ENCODE data around the gene FCGR3B. TPM values are rescaled to one million over a fixed set of nuclear protein-coding genes. Genes with fewer than 3 reads are reported as not detected.
"Not testable (repeated sequence)": the region's sequence is repeated elsewhere in the genome, so short reads cannot be mapped to it uniquely, and the experiment has no call there.

Gene FCGR3B
- total RNA-seq, 1 donor from 2014 or later: 20.7 TPM

DNA sequence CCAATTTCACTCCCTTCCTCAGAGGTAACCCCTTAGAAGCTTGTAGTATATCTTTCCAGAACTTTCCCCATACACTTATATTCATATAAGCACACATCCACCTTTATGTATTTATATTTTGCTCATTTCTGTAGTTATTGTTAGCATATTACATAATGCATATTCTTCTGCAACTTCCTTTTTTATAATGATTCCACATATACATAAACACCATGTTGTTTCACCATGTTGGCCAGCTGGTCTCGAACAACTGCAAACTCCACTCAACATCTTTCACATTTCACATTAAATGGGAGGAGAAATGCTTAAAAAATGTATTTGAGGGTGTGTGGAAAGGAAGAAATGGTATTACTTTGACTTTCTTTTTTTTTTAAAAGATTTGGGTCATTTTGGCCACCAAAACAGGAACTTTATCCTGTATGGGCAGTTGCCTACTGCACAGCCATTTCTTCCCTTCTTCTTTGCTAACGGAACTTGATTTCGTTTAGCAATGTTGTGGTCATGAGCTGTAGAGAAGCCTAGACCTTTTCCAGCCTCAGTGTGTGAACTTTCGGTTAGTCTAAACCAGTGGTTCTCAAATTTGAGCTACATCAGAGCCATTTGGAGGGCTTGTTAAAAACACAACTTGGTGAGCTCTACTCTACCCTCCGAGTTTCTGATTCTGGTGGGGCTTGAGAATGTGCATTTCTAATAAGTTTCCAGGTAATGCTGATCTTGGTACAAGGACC lies 12.7 kb upstream of the FCGR3B start:
- peak; percentile 77 for ATAC-seq
- DNase-seq (ENCODE audit: low spot score); intact Hi-C loops (cut with DNase I): not testable (repeated sequence)

DNA sequence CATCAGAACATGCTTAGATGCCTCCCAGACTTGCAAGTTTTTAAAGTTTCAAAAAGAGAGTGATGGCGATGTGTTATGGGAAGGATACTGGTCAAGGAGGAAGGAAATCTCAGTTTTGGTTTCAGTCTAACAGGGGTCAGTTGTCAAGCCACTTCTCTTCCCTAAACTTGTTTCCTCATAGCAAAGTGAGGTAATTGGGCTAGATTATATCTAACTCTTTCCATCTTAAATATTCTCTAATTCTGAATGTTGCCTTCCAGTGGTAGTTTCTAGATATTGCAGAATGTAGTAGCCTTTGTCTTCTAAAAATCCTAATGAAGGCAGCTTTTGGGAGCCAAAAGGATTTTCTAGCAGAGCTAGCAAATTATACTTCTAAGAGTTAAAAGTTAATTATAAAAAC lies 11.7 kb upstream of the FCGR3B start:
- intact Hi-C loops (cut with DNase I); DNase-seq (ENCODE audit: low spot score): not testable (repeated sequence)
- peak; percentile 80 for ATAC-seq

DNA sequence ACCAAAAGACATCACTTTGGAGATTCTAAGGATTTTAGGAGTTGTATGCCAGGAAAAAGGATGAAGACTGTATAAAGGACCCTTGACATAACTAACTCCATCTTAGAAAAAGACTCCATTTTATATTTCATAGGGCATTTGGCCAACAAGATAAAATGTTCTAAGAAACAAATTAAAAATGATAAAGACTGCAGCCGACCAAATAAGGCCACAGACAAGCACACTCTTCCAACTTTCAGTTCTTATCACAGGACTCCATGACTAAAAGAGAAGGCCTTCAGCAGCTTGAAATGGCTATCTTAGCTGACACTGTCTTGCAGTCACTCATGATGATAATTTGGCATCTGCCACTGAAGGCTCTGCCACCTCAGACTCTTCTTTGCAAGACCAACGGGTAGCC lies 8.2 kb upstream of the FCGR3B start:
- ATAC-seq; intact Hi-C loops (cut with DNase I); DNase-seq (ENCODE audit: low spot score): not testable (repeated sequence)

DNA sequence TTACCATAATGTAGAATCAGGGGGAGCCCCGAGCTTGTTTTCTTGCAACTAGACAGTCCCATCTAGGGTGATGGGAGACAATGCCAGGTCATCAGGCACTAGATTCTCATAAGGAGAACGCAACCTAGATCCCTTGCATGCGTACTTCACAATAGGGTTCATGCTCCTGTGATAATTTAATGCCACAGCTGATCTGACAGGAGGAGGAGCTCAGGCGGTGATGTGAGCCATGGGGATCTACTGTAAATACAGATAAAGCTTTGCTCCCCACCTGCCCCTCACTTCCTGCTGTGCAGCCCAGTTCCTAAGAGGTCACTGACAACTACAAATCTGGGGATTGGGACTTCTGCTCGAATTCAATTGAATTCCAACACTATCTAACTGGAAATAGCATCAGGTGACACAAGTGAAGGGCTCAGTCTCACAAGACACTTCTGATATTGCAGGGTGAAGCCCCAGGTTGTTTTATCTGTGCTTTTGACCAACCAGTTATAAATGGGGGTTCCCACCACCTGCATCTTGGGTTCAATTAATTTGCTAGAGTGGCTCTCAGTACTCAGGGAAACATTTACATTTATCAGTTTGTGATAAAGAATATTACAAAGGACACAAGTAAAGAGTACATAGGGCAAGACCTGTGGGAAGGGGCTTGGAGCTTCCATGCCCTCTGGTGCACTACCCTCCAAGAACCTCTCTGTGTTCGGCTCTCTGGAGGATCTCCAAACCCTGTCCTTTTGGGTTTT lies 7.4 kb upstream of the FCGR3B start:
- DNase-seq (ENCODE audit: low spot score); intact Hi-C loops (cut with DNase I); ATAC-seq: not testable (repeated sequence)

DNA sequence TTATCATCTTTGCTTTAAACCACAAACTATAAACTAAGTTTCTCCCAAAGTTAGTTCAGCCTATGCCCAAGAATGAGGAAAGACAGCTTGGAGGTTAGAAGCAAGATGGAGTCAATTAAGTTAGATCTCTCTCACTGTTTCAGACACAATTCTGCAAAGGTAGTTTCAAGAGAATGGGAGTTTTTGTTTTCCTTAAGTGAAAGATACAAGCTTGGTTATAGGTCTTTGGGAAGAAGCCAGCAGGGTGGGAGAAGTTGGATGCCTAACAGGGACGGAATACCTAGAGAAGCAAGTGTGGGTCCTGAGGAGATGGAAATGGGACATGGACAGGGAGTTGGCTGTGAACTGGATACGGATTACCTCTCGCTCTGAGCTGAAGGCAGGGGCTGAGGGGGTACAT lies 6.0 kb upstream of the FCGR3B start:
- DNase-seq (ENCODE audit: low spot score); intact Hi-C loops (cut with DNase I); ATAC-seq: not testable (repeated sequence)

DNA sequence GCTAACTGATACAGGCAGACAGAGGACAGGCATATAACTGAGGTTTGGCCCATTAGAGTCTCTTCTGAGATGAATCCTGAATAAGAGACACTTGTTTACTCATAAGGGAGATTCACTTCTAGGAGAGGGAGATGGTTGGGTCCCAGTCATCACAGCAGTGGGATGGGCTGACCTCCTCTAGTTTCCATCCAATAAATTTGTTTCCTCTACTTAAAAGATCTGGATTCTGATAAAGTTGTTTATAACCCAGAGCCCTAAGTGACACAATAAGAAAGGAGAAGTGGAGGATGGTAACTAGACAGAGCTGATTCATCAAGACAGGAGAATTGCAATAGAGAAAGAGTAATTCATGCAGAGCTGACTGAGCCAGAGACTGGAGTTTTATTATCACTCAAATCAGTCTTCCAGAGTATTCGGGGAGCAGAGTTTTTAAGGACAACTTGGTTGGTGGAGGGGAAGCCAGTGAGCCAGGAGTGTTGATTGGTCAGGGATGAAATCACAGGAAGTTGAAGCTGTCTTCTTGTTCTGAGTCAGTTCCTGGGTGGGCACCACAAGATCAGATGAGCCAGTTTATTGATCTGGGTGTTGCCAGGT lies 5.3 kb upstream of the FCGR3B start:
- intact Hi-C loops (cut with DNase I); DNase-seq (ENCODE audit: low spot score): not testable (repeated sequence)
- ATAC-seq: peak; percentile 57

DNA sequence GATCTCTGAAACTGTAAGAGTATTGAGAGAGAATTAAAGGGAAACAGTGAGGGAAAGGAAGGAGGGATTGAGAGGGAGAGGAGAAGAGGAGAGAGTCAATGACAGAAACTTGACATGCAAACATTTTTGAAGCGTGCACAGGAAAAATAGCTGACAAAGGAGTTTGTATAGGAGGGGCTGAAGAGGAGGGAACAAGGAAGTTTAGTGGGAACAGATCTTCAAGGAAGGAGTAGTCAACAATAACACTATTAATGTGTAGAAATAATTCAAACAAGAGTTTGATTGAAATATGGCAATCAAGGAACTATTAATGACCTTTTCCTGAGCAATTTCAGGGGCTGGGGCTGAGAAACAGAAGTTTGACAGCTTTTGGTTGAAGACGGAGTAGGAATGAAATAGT lies 4.0 kb upstream of the FCGR3B start:
- ATAC-seq; intact Hi-C loops (cut with DNase I); DNase-seq (ENCODE audit: low spot score): not testable (repeated sequence)

DNA sequence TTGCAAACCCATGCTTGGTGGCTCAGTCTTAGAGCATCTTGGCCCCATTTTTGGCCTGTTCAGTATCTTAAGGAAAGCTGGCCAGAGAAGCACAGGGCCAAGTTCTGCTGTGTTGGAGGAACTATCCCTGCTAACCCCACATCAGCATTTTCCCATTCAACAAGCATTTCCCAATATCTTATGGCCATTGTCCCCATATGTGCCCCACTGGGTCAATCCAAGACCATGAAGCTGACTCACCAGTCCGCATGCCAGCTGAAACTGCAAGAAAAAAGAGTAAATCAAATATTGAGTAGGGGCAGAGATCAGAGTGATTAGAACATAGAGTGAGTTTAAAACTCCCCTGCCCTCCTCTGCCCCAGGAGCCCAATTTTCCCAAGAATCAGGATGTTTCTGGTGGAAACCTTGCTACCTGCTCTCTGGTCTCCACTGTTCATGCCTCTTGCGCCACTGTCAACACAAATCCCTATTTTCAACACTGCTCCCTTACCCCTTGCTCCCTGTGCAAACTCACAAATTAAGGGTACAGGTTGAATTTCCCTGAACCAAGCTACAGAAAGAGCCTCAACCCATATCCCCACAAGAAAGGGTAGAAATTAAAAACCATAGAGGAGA lies 741 bp downstream of the FCGR3B start:
- intact Hi-C loops (cut with DNase I); DNase-seq (ENCODE audit: low spot score): not testable (repeated sequence)
- ATAC-seq: peak; percentile 28

DNA sequence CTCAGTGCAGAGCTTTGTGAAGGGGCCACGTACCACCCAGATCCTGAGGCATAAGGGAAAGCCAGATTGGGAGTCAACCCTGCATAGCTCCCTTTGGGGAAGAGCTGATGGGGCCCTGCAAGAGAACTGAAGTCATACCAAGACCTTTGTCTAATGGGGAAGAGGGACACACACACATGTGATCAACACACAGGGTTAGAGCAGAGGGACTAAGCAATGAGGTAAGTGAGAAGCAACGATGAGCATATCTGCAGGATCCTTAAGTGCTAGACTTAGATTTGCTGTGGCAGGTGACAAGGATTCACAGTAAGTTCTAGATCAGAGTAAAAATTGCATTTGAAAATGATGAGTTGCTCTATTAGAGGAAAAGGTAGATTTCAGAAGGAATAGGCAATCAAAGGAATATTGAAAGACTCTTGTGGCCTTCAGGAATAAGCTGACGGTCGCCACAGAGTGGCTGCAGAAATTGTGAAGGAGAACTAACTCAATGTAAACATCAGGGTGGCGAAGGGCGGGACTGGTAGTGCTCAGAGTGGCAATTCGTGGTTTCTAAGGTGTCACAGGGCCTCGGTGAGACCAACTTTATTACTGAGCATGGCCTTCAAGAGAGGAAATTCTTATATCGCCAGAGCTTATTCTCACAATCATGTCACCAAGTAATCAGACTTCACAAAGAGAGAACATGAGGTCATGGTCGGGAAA lies 4.4 kb downstream of the FCGR3B start:
- DNase-seq (ENCODE audit: low spot score); ATAC-seq; intact Hi-C loops (cut with DNase I): not testable (repeated sequence)

DNA sequence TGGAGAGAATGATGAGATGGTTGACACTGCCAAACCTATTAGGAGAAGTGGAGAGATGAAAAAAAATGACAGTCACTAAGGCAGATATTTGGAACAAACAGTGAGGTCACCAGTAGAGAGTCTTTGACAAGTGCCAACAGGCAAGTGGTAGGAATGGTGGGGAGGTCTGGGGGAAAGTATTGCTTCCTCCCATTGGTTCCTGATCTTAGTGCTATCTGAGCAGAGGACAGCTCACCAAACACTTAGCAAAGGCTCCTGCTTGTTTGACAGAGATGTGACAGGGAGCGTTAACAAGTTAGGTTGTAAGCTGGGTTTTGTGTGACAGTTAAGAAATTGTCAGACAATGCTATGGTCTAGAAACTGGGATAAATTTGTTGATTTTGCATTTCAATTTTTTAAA lies 6.4 kb downstream of the FCGR3B start:
- intact Hi-C loops (cut with DNase I); ATAC-seq: not testable (repeated sequence)

DNA sequence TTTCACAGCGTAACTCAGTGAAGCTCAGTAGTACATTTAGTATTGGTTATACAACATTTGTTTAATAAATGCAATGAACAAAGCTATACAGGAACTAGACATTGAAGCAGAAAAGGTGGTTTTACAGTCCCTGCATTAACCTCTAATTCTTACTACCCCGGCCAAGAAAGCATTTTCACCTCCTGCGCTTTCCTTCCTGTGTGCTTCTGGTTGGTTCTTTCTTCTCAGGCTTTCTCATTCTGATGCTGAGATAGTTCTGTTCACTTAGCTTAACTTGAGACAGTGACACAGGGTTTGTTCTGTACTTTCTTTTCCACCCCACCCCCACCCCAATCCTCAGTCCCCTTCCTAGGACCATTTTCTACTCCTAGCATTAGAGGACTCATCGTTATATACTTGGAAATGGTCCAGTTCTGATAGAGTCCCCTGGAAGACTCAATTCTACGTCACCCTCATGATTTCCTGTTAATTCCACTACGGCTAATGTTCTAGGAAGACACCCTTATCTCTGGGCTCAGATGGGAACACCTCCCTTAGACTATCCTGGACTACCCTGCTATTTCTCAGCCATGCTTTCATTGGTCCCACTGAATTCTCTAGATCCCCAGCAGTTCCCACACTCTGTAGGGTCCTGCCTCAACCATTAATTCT lies 7.5 kb downstream of the FCGR3B start:
- ATAC-seq; intact Hi-C loops (cut with DNase I); DNase-seq (ENCODE audit: low spot score): not testable (repeated sequence)

More for the DNA sequence above, 6.4 kb downstream of the FCGR3B start:
- DNase-seq (ENCODE audit: low spot score): not testable (repeated sequence)

DNA sequence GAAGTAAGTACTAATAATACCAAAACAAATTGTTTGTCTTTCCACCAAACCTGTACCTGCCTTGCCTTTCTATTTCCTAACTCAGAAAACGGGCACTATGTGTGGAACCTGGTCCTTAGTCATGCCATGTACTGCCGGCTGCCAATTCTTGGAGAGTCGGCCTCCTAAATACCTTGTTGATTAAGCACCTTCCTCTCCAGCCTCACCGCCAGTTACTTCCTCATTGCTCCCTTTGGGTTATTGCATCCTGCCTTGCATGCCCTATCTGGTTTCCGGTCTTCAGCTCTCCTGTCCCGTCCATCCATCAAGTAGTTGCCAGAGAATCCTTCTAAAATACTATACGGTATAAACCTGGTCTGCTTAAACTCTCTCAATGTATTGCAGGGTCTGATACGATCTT lies 8.9 kb downstream of the FCGR3B start:
- intact Hi-C loops (cut with DNase I); DNase-seq (ENCODE audit: low spot score): not testable (repeated sequence)
- ATAC-seq: peak; percentile 43

DNA sequence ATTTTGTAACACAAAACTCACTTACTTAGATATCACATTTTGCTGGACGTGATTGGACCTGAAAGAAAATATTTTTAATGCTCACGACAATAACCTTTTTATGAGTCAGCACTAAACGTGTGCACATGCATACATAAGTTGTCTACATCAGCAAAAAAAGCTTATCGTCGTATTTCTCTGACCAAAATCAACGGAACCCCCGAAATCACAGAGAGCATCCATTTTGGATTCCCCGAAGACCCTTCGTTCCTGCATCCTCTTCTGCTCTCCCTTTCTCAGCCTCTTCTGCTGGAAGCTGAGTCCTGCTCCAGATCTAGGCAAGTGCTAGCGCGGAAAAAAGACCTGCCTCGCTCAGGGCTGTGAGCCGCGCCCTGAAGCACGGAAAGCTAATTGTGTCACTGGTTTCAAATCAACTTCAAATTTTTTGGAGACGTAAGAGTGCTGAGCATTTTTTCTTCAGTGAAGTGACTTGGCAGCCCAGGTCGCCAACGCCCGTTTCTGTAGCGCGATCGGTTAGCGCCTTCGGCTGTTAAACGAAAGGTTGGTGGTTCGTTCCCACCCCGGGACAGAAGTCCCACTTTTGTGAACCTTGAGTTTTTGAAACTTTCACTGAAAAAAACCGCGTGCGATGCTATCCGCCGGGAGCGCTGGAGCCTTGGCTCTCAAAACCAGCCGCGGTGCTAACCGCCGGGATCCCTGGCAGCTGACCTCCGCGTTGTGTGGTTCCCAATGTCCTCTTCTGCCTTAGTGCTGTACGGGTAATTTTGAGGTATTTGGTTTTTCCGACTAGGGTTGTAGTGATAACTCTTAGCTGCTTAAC lies 9.6 kb downstream of the FCGR3B start:
- peak; percentile 86 for DNase-seq (ENCODE audit: low spot score)
- peak; percentile 86 for ATAC-seq
- intact Hi-C loops (cut with DNase I): not testable (repeated sequence)

DNA sequence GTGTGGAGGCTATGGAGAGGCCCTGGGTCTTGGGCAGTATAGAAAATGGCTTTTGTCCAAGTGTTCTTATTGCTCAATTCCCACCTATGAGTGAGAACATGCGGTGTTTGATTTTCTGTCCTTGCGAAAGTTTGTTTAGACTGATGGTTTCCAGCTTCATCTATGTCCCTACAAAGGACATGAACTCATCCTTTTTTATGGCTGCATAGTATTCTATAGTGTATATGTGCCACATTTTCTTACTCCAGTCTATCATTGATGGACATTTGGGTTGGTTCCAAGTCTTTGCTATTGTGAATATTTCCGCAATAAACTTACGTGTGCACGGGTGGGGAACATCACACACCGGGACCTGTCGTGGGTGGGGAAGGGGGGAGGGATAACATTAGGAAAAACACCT lies 10.6 kb downstream of the FCGR3B start:
- DNase-seq (ENCODE audit: low spot score); intact Hi-C loops (cut with DNase I); ATAC-seq: not testable (repeated sequence)

DNA sequence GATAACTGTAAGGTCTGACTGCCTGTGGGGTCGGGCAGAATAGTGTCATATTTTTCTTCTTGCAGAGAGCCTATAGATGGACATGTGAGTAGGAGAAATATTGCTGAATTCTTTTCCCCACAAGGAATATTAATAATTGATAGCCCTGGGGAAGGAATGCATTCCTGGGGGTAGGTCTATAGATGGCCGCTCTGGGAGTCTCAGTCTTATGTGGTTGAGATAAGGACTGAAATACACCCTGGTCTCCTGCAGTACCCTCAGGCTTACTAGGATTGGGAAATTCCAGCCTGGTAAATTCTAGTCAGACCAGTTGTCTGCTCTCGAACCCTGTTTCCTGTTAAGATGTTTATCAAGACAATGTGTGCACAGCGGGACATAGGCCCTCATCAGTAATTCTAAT lies 12.5 kb downstream of the FCGR3B start:
- ATAC-seq; intact Hi-C loops (cut with DNase I); DNase-seq (ENCODE audit: low spot score): not testable (repeated sequence)

DNA sequence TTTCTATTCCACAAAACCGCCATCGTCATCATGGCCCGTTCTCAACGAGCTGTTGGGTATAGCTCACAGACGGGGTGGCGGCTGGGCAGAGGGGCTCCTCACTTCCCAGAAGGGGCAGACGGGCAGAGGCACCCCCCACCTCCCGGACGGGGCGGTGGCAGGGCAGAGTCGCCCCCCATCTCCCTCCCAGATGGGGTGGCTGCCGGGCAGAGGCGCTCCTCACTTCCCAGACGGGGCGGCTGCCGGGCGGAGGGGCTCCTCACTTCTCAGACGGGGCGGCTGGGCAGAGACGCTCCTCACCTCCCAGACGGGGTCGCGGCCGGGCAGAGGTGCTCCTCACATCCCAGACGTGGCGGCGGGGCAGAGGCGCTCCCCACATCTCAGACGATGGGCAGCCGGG lies 14.6 kb downstream of the FCGR3B start:
- intact Hi-C loops (cut with DNase I); ATAC-seq; DNase-seq (ENCODE audit: low spot score): not testable (repeated sequence)

DNA sequence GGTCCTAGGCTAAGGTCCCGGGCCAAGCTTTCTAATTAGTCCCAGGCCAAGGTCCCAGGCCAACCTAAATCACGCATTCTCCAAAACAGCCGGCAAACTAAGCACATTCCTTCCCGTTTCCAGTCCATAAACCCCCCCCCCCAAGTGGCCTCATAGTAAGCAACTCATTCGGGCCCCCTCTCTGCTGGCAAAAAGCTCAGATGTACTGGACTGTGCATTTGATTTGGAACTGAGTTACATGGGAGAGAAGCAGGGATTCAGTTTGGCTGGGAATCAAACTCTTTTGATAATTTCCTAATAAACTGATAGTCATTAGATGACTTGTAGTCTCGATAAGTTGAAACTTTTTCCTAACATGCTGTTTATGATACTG lies 17.8 kb downstream of the FCGR3B start:
- DNase-seq (ENCODE audit: low spot score); intact Hi-C loops (cut with DNase I): not testable (repeated sequence)
- ATAC-seq: peak; percentile 14

Measured in sciatic nerve (tissue), 2 donors.